Right cardiac atrium (tissue), 5 donors: ENCODE data around the gene CEND1. TPM values are rescaled to one million over a fixed set of nuclear protein-coding genes. Genes with fewer than 3 reads are reported as not detected.

Experiments
- ATAC-seq, 2 donors: fragments of 200-7000 bp; cut with Tn5 transposase; one replicate each; pipeline versions ENCODE4 v1.8.0 to v1.9.1; 2020; ENCODE audit warnings: moderate library complexity in 2 of 2, mild to moderate bottlenecking in 1 of 2
- DNase-seq, 3 donors: peaks; one replicate each; pipeline ENCODE4 v3.0.0-alpha.2; 2020
- H3K27ac ChIP-seq: one replicate; pipeline ENCODE4 v1.5.1; 2013; ENCODE audit warnings: mild to moderate bottlenecking, low read length, control low read depth, moderate library complexity
- H3K27me3 ChIP-seq: one replicate; pipeline ENCODE4 v1.6.1; 2013; ENCODE audit not compliant: control insufficient read depth, insufficient read depth
- H3K4me1 ChIP-seq: one replicate; pipeline ENCODE4 v1.6.1; 2013; ENCODE audit warnings: low read length; ENCODE audit not compliant: control insufficient read depth, insufficient read depth
- H3K4me3 ChIP-seq: one replicate; pipeline ENCODE4 v1.5.1; 2013; ENCODE audit warnings: low read length, control low read depth
- H3K9me3 ChIP-seq: one replicate; pipeline ENCODE4 v1.6.1; 2013; ENCODE audit warnings: low read length; ENCODE audit not compliant: control insufficient read depth
- WGBS: extraction: QIAGEN DNeasy Blood & Tissue Kit; methylation state at CpG from one replicate; pipeline ENCODE4 v1.1.7; 2013; 5-methylcytosine and 5-hydroxymethylcytosine counted together
- intact Hi-C, 4 donors: fragments of 100-400 bp; cut with DNase I; formaldehyde crosslinking; loops; one replicate each; pipeline versions ENCODE4 v1.11.0 to v1.14.0; 2022 to 2023
- polyA plus RNA-seq: library from polyadenylated mRNA; stranded (reverse); fragments of 200-250 nt; gene quantifications from one replicate; pipeline ENCODE4 v1.2.3, GENCODE V29; 2013
- total RNA-seq, 4 donors: library from RNA; stranded (reverse); fragmentation: NEBNext Ultra II Directional; extraction: Animal tissue kit (Norgen Biotek cat#: 25700); gene quantifications; one replicate each; pipeline ENCODE4 v1.2.1, GENCODE V29; 2021
- donor health status: healthy with polysubstance abuse.
- donor health status: DM: no; HTN: yes; CAD: no.
- donor health status: DM: no; HTN: no; CAD: no.
- donor health status: DM: no; HTN: yes; CAD: no; lungs with severe emphysema.
- donor health status: DM: yes; HTN: yes; CAD: no.

CEND1 gene
- total and polyA plus RNA-seq, 5 donors: 0.15 to 0.59 (median 0.33) TPM; not detected in 1

- no peak overlapping the region for H3K27ac ChIP-seq
- H3K9me3 ChIP-seq: no peaks in the 10 kb centered on the region
- DNase-seq: peak in 1 of 3 donors; percentile 47
- no peak overlapping the region for H3K4me3 ChIP-seq
- intact Hi-C loops: no loop called here
- no peaks in the 10 kb centered on the region for H3K4me1 ChIP-seq
- WGBS: 82% methylated on average over 18 of the region's 18 CpGs
- peak; percentile 6 to 12 for ATAC-seq
- H3K27me3 ChIP-seq: no peaks in the 10 kb centered on the region
Measured at GRCh38 chr11:764322-765024, 25.4 kb downstream of the CEND1 start.

DNA sequence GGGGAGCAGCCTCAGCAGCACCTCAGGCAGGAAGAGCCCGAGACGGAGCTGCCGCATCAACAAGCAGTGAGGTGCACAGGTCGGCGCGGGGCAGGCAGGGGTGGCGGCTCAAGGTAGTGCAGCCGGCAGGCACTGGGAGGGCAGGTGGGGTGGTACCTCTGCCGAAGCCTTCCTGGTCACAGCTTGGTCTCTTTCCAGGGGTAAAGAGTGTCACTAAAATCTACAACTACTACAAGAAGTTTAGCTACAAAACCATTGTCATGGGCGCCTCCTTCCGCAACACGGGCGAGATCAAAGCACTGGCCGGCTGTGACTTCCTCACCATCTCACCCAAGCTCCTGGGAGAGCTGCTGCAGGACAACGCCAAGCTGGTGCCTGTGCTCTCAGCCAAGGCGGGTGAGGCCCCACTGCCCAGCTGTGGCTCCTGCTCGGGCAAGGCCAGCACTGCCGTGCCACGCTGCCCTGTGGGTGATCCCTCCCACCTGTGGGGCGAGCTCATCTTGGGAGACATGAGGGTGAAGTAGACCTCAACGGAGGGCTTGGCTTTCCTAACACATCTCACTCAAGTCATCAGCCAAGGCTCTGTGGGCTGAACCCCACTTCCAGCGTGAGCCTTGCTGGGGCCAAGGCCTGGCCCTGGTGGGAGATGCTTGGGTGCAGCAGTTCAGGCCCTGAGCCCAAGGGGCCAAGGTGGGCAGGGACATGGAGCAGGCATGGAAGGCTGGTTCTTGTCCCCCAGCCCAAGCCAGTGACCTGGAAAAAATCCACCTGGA lies 26.2 kb downstream of the CEND1 start:
- Histone ChIP-seq H3K27me3 (no peaks in the 10 kb centered on the region), H3K4me1 (no peaks in the 10 kb centered on the region), H3K4me3 (no peak overlapping the region), H3K9me3 (no peaks in the 10 kb centered on the region), H3K27ac (no peak overlapping the region)
- DNase-seq (peak in 2 of 3 donors; percentile 40 to 60), ATAC-seq (peak; percentile 4 to 13)
- WGBS: 83% methylated on average over 22 of the region's 22 CpGs
- intact Hi-C loops: no loop called here

- Histone ChIP-seq H3K9me3 (no peaks in the 10 kb centered on the region), H3K27ac (no peak overlapping the region), H3K4me1 (no peaks in the 10 kb centered on the region), H3K27me3 (no peaks in the 10 kb centered on the region), H3K4me3 (no peak overlapping the region)
- 68% methylated on average over 22 of the region's 24 CpGs for WGBS
- intact Hi-C loops: no loop called here
- DNase-seq (peak in 1 of 3 donors; percentile 18), ATAC-seq (no peak)
Measured at GRCh38 chr11:763073-763463, 26.8 kb downstream of the CEND1 start.

DNA sequence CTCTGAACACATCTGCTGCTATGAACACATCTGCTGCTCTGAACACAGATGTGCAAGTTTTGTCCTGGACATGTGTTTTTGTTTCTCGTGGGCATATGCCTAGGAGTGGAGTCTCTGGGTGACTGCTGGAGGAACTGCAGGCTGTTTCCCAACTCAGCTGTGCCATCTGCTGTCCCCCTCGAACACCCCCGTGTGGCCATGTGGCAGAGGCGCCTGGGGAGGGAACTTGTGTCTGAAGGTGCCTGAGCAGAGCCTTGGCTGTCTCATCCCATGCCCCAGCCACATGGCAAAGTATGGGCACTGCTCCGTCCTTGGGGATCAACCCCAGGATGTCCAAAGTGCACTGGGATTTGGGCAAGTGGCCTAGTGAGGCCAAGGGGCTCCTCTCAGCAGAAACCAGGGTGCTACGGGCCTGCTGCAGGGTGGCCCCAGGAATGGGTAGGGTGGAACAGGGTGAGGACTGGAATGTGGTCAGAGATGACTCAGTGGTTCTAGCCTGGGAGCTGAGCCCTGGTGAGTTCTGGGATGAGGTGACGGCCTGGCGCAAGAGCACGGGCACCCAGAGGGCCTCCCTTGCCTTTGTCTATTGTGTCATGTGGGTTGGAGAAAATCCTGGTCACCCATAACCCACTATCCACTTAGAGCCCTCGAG lies 27.3 kb downstream of the CEND1 start:
- no peaks in the 10 kb centered on the region for H3K4me1 ChIP-seq
- intact Hi-C loops: no loop called here
- H3K27me3 ChIP-seq: no peaks in the 10 kb centered on the region
- peak; percentile 12 to 37 for ATAC-seq
- H3K4me3 ChIP-seq: no peak overlapping the region
- peak; percentile 43 to 64 (median 43) for DNase-seq
- whole genome bisulfite sequencing: 64% methylated on average over 10 of the region's 10 CpGs
- no peak overlapping the region for H3K27ac ChIP-seq
- no peaks in the 10 kb centered on the region for H3K9me3 ChIP-seq

- Histone ChIP-seq H3K9me3 (no peaks in the 10 kb centered on the region), H3K27ac (no peak overlapping the region), H3K4me3 (no peak overlapping the region), H3K27me3 (no peaks in the 10 kb centered on the region), H3K4me1 (no peaks in the 10 kb centered on the region)
- peak in 1 of 3 donors; percentile 35 for DNase-seq
- no peak for ATAC-seq
- WGBS: 84% methylated on average over 8 of the region's 8 CpGs
- intact Hi-C loops: no loop called here
Measured at GRCh38 chr11:761526-762108, 28.3 kb downstream of the CEND1 start.

- intact Hi-C loops: no loop called here
- ATAC-seq (no peak), DNase-seq (no peak)
- Histone ChIP-seq H3K27me3 (no peaks in the 10 kb centered on the region), H3K4me1 (no peaks in the 10 kb centered on the region), H3K4me3 (no peak overlapping the region), H3K27ac (no peak overlapping the region), H3K9me3 (no peaks in the 10 kb centered on the region)
Measured at GRCh38 chr11:760236-760635, 29.7 kb downstream of the CEND1 start.

DNA sequence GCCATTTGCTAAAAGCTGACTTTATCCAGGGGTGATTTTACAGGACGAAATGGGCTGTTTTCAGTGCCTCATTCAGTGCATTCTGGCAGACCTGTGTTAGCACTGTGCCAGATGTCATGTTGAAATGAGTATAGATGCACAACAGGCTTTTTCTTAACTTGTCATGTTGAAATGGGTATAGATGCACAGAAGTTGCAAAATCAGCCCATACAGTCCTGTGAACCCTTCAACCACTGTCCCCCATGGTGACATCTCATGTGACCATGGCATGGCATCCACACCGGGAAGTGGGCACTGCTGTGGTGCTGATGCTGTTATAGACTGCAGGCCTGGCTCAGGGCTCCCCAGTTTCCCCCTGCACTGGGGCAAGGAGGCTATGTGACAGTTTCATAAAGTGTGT lies 40.2 kb downstream of the CEND1 start:
- ATAC-seq: no peak
- no peaks in the 10 kb centered on the region for H3K4me1 ChIP-seq
- 62% methylated on average over 2 of the region's 2 CpGs for WGBS
- no peak for DNase-seq
- H3K27me3 ChIP-seq: no peaks in the 10 kb centered on the region
- H3K27ac ChIP-seq: no peak overlapping the region
- no peak overlapping the region for H3K4me3 ChIP-seq
- intact Hi-C loops: no loop called here
- no peaks in the 10 kb centered on the region for H3K9me3 ChIP-seq

DNA sequence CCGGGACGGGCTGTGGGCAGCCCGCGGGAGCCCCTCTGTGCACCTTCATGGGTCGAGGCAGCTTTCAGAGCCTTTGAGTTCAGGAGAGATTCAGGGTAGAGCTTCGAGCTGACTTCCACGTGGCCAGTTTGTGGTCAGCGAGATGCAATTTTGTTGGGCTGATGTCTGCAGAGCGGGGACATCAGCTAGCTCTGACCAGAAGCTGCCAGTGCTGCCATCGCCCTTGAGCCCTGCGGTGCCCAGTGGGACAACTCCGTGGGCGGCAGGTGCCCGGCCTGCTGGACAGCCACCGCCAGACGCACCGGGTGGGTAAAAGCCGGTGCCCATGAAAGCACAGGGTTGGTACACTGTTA lies 41.9 kb downstream of the CEND1 start:
- Histone ChIP-seq H3K9me3 (no peaks in the 10 kb centered on the region), H3K27ac (peak overlapping the region; percentile 85), H3K27me3 (no peaks in the 10 kb centered on the region), H3K4me1 (no peaks in the 10 kb centered on the region), H3K4me3 (peak overlapping the region; percentile 95)
- intact Hi-C loops: no loop called here
- ATAC-seq: peak; percentile 3 to 17
- DNase-seq: peak in 1 of 3 donors; percentile 58
- 11% methylated on average over 18 of the region's 18 CpGs for WGBS

GRCh38 chr11:747158-748006 lies 42.5 kb downstream of the CEND1 start, which contains the start of gene TALDO1:
TSS of gene TALDO1 (plus strand) at chr11:747464. CDS start at chr11:747482, 18 bp downstream.
- H3K4me1 ChIP-seq: no peaks in the 10 kb centered on the region
- H3K27ac ChIP-seq: peak within 1 kb of the TSS; percentile 85
- under 1% methylated on average over 112 of the region's 112 CpGs for WGBS
- DNase-seq: peak; percentile 93 to 97 (median 97)
- peak within 1 kb of the TSS; percentile 95 for H3K4me3 ChIP-seq
- intact Hi-C loops: no loop called here
- peak; percentile 98 for ATAC-seq
- H3K9me3 ChIP-seq: no peaks in the 10 kb centered on the region
- no peaks in the 10 kb centered on the region for H3K27me3 ChIP-seq
